DOHH2 (cell line): ENCODE data around the gene INSIG2.

ENCODE experiments used
- H3F3A ChIP-seq: fragments of 200-600 bp; sonication (generic), shearing (Covaris generic); 2 replicates; pipeline ENCODE4 v1.6.0; 2016; ENCODE audit warnings: antibody characterized with exemption, mild to moderate bottlenecking; ENCODE audit not compliant: control insufficient read depth, insufficient read depth
- H3K27ac ChIP-seq: fragments of 200-600 bp; sonication (generic); 2 replicates; pipeline ENCODE4 v1.5.1; 2014; ENCODE audit warnings: low read depth, mild to moderate bottlenecking, low read length, moderate library complexity
- H3K27me3 ChIP-seq: fragments of 200-600 bp; sonication (generic); 2 replicates; pipeline ENCODE4 v1.6.1; 2014; ENCODE audit warnings: mild to moderate bottlenecking, low read length, mixed read lengths; ENCODE audit not compliant: control insufficient read depth
- H3K36me3 ChIP-seq: fragments of 200-600 bp; sonication (generic); 2 replicates; pipeline ENCODE4 v1.6.1; 2014; ENCODE audit warnings: mild to moderate bottlenecking, low read length, moderate library complexity, mixed read lengths; ENCODE audit not compliant: control insufficient read depth
- H3K4me1 ChIP-seq: fragments of 200-600 bp; sonication (generic); 2 replicates; pipeline ENCODE4 v1.6.1; 2014; ENCODE audit warnings: mild to moderate bottlenecking, low read length, mixed read lengths; ENCODE audit not compliant: control insufficient read depth
- H3K4me2 ChIP-seq: fragments of 200-600 bp; sonication (generic); 2 replicates; pipeline ENCODE4 v1.6.0; 2014; ENCODE audit warnings: mild to moderate bottlenecking, low read length, moderate library complexity
- H3K4me3 ChIP-seq: fragments of 200-600 bp; sonication (generic); 2 replicates; pipeline ENCODE4 v1.5.1; 2014; ENCODE audit warnings: mild to moderate bottlenecking, low read length, mixed read lengths
- H3K79me2 ChIP-seq: fragments of 200-600 bp; sonication (generic); 2 replicates; pipeline ENCODE4 v1.6.1; 2014; ENCODE audit warnings: mild to moderate bottlenecking, low read length, mixed read lengths; ENCODE audit not compliant: control insufficient read depth
- H3K9me2 ChIP-seq: fragments of 200-600 bp; sonication (generic); replicated peaks from 2 replicates; pipeline ENCODE4 v1.6.1; 2014; ENCODE audit warnings: mild to moderate bottlenecking, low read length, mixed read lengths; ENCODE audit not compliant: control insufficient read depth
- H3K9me3 ChIP-seq: fragments of 200-600 bp; sonication (generic); 2 replicates; pipeline ENCODE4 v1.6.1; 2014; ENCODE audit warnings: antibody characterized with exemption, low read length, mixed read lengths; ENCODE audit not compliant: control insufficient read depth, insufficient read depth
- H4K20me1 ChIP-seq: fragments of 200-600 bp; sonication (generic); 2 replicates; pipeline ENCODE4 v1.6.0; 2014; ENCODE audit warnings: low read depth, mild to moderate bottlenecking, antibody characterized with exemption, low read length, moderate library complexity; ENCODE audit not compliant: control insufficient read depth, insufficient read depth
- EZH2phosphoT487 ChIP-seq: fragments of 200-600 bp; sonication (generic); IDR thresholded peaks from 2 replicates; pipeline ENCODE4 v1.6.1; 2017; ENCODE audit warnings: borderline replicate concordance, mild to moderate bottlenecking, antibody characterized with exemption, low read length, moderate library complexity, mixed read lengths
- TF ChIP-seq, protein P1 (sequence below): fragments of 200-600 bp; sonication (generic); IDR thresholded peaks from one replicate; pipeline ENCODE4 v1.5.1; 2014; ENCODE audit warnings: antibody characterized with exemption, mild to moderate bottlenecking, low read depth, low read length; ENCODE audit not compliant: poor library complexity, severe bottlenecking

INSIG2 gene

DNA sequence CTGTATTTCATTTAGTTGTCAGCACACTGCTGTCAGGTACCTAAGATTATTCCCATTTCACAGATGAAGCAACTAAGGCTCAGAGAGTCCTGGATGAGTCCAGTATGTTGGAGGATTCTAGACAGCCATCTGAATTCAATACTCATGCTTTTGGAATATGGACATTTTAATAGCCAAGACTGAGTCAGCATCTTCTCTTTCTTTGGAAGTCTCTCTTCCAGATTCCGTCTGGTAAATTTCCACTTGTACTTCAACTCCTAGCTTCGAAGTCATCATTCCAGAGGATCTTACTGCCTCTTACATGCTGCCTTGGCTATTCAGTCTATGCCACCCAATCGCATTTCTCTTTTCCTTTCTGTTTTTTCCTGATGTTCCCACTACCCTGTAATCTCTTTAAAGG, 40.6 kb downstream of the INSIG2 start:
- H3K4me3 ChIP-seq, result no peak overlapping the region
- no peak overlapping the region for H3K27ac ChIP-seq
- H3K9me2 ChIP-seq, result no peaks in the 10 kb centered on the region
- H3K4me1 ChIP-seq, result peaks cover 20% of the 10 kb centered on the region
- TF ChIP-seq EZH2phosphoT487, result no peak
- TF ChIP-seq, protein P1, sequence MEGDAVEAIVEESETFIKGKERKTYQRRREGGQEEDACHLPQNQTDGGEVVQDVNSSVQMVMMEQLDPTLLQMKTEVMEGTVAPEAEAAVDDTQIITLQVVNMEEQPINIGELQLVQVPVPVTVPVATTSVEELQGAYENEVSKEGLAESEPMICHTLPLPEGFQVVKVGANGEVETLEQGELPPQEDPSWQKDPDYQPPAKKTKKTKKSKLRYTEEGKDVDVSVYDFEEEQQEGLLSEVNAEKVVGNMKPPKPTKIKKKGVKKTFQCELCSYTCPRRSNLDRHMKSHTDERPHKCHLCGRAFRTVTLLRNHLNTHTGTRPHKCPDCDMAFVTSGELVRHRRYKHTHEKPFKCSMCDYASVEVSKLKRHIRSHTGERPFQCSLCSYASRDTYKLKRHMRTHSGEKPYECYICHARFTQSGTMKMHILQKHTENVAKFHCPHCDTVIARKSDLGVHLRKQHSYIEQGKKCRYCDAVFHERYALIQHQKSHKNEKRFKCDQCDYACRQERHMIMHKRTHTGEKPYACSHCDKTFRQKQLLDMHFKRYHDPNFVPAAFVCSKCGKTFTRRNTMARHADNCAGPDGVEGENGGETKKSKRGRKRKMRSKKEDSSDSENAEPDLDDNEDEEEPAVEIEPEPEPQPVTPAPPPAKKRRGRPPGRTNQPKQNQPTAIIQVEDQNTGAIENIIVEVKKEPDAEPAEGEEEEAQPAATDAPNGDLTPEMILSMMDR, result no peak
- H3K36me3 ChIP-seq, result no peaks in the 10 kb centered on the region
- H3K79me2 ChIP-seq, result no peaks in the 10 kb centered on the region
- no peaks in the 10 kb centered on the region for H3K9me3 ChIP-seq
- no peaks in the 10 kb centered on the region for H3K27me3 ChIP-seq
- no peaks in the 10 kb centered on the region for H3F3A ChIP-seq
- no peak overlapping the region for H3K4me2 ChIP-seq
- no peaks in the 10 kb centered on the region for H4K20me1 ChIP-seq

DNA sequence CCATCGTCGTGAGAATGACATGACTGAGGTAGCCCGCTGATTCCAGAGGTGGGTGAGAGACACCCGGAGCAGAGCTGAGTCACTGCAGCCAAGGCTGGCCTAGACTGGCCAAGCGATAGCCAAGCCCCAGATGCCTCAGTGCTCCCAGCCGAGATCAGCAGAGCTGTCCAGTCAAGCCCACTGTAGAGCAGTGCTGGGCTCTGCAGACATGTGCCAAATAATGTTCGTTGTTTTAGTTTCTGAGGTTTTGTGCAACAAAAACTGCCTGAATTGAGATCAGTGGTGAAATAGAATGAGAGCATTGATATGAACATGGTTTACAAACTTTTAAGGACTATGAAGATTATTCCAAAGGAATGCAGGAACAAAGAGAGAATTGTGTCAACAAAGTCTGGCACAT, 42.1 kb downstream of the INSIG2 start:
- H3K4me3 ChIP-seq, result no peak overlapping the region
- H3K9me2 ChIP-seq, result no peaks in the 10 kb centered on the region
- TF ChIP-seq EZH2phosphoT487, result no peak
- TF ChIP-seq, protein P1, result no peak
- no peaks in the 10 kb centered on the region for H3F3A ChIP-seq
- peaks cover 12% of the 10 kb centered on the region for H3K4me1 ChIP-seq
- no peaks in the 10 kb centered on the region for H3K9me3 ChIP-seq
- no peaks in the 10 kb centered on the region for H3K36me3 ChIP-seq
- no peak overlapping the region for H3K4me2 ChIP-seq
- H3K79me2 ChIP-seq, result no peaks in the 10 kb centered on the region
- H3K27ac ChIP-seq, result no peak overlapping the region
- H4K20me1 ChIP-seq, result no peaks in the 10 kb centered on the region
- no peaks in the 10 kb centered on the region for H3K27me3 ChIP-seq

DNA sequence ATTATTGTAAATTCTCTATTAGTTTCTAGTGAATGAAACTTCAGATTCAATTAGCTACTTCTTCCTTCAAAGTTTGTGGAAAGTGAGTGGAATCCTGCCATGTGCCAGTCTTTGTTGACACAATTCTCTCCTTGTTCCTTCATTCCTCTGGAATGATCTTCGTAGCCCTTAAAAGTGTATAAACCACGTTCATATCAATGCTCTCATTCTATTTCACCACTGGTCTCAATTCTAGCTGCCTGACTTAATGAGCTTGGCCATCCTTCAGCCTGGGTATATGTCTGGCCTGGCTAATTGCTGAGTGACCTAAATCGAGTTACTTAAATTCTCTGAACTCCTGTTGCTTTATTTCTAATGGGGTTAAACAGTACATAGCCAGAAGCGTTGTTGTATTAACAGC, 43.5 kb downstream of the INSIG2 start:
- no peaks in the 10 kb centered on the region for H3K9me3 ChIP-seq
- no peaks in the 10 kb centered on the region for H3K36me3 ChIP-seq
- H3K27me3 ChIP-seq, result no peaks in the 10 kb centered on the region
- no peak overlapping the region for H3K4me3 ChIP-seq
- H3F3A ChIP-seq, result no peaks in the 10 kb centered on the region
- H3K27ac ChIP-seq, result no peak overlapping the region
- H3K4me1 ChIP-seq, result peaks cover 12% of the 10 kb centered on the region
- no peak overlapping the region for H3K4me2 ChIP-seq
- no peaks in the 10 kb centered on the region for H3K79me2 ChIP-seq
- no peak for TF ChIP-seq EZH2phosphoT487
- TF ChIP-seq, protein P1, result no peak
- H4K20me1 ChIP-seq, result no peaks in the 10 kb centered on the region
- H3K9me2 ChIP-seq, result no peaks in the 10 kb centered on the region

DNA sequence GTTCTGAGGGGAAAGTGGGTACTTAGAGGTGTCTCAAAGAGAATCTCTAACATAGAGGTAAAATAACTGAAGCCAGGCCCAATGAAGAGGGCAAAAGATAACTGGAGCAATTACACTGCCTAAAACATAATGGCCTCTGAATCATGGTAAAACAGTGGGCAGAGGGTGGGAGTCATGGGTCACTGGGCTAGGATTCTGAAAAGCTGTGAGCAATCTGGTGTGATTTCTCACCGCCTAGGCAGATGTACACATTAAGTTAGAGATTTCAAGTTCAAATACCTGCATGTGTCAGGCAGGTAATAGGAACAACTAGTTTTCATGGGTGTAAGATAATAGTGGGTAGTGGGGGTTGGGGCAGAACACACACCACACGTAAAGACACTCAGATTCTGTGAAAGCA, 45.6 kb downstream of the INSIG2 start:
- H4K20me1 ChIP-seq, result no peaks in the 10 kb centered on the region
- H3K4me1 ChIP-seq, result peaks cover 12% of the 10 kb centered on the region

More for the DNA sequence above, 45.6 kb downstream of the INSIG2 start:
- H3K9me3 ChIP-seq, result no peaks in the 10 kb centered on the region
- H3F3A ChIP-seq, result no peaks in the 10 kb centered on the region
- TF ChIP-seq, protein P1, result no peak
- TF ChIP-seq EZH2phosphoT487, result no peak
- no peaks in the 10 kb centered on the region for H3K9me2 ChIP-seq
- H3K79me2 ChIP-seq, result no peaks in the 10 kb centered on the region
- H3K27me3 ChIP-seq, result no peaks in the 10 kb centered on the region
- H3K4me2 ChIP-seq, result no peak overlapping the region
- no peak overlapping the region for H3K4me3 ChIP-seq
- no peaks in the 10 kb centered on the region for H3K36me3 ChIP-seq
- H3K27ac ChIP-seq, result no peak overlapping the region
